ENCODE measurements around the gene WRAP53. TPM values are rescaled to one million over a fixed set of nuclear protein-coding genes. Genes with fewer than 3 reads are reported as not detected.

Gene WRAP53
- polyA plus RNA-seq, 1 donor: 13.1 TPM

DNA sequence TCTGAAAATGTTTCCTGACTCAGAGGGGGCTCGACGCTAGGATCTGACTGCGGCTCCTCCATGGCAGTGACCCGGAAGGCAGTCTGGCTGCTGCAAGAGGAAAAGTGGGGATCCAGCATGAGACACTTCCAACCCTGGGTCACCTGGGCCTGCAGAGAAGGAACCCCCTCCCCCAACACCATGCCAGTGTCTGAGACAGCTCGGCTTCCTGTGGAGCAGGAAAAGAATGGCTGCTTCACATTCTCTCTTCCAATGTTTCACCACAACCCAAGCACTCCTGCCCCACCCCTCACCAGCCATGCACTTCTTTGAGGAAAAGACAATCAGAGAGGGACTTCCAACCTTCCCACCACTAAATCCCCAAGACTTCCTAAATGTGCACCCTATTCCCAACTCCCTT lies 11.7 kb upstream of the WRAP53 start:
- DNase-seq: no peak

GRCh38 chr17:7677388-7678067 lies 10.7 kb upstream of the WRAP53 start:
- no peak for DNase-seq

DNA sequence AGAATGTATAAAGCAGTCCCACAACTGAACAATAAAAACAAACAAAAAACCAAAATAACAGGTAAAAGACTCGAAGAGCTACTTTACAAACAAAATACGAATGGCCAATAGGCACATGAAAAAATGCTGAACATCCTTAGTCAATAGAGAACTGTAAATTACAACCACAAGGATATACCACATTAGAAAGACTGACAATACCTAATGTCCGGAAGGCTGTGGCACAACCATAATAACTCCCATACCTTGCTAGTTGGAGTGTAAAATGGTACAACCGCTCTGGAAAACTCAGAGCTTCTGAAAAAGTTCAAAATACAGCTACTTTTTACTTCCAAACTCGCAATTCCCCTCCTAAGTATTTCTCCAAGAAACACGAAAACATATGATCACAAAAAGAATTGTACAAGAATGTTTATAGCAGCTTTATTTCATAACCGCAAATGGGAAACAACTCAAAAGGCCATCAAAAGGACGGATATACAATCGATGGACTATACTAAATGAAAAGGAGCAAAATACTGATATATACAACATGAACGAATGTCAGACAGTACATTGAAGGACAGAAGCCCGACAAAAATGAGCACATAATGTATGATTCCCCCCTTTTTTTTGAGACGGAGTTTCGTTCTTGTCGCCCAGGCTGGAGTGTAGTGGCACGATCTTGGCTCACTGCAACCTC lies 3.3 kb upstream of the WRAP53 start:
- no peak for DNase-seq

GRCh38 chr17:7685533-7686221 lies 2.6 kb upstream of the WRAP53 start:
- peak; percentile 95 for DNase-seq

DNA sequence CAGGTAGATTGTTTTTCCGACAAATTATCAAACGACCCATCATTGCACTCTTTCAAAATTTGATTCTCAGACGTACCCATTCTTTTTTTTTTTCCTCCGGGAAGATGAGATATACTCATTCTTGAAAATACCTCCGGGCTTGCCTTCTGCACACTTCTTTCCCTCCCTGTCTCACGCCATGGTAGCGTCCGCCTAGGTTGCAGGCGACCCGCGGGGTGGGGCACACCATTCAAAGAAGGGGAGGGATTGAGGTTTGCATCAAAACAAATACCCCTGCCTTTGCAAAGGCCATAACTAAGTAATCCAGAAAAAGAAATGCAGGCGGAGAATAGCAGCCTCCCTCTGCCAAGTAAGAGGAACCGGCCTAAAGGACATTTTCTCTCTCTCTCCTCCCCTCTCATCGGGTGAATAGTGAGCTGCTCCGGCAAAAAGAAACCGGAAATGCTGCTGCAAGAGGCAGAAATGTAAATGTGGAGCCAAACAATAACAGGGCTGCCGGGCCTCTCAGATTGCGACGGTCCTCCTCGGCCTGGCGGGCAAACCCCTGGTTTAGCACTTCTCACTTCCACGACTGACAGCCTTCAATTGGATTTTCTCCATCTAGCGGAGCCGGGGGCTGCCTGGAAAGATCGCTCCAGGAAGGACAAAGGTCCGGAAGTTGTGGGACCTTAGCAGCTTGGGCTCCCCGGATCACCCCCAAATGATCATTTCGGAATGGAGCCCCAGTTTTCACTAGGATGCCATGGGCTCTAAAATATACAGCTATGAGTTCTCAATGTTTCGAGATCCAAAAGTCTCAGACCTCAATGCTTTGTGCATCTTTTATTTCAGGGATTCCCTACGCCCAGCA lies 1.8 kb upstream of the WRAP53 start:
- DNase-seq: no peak

DNA sequence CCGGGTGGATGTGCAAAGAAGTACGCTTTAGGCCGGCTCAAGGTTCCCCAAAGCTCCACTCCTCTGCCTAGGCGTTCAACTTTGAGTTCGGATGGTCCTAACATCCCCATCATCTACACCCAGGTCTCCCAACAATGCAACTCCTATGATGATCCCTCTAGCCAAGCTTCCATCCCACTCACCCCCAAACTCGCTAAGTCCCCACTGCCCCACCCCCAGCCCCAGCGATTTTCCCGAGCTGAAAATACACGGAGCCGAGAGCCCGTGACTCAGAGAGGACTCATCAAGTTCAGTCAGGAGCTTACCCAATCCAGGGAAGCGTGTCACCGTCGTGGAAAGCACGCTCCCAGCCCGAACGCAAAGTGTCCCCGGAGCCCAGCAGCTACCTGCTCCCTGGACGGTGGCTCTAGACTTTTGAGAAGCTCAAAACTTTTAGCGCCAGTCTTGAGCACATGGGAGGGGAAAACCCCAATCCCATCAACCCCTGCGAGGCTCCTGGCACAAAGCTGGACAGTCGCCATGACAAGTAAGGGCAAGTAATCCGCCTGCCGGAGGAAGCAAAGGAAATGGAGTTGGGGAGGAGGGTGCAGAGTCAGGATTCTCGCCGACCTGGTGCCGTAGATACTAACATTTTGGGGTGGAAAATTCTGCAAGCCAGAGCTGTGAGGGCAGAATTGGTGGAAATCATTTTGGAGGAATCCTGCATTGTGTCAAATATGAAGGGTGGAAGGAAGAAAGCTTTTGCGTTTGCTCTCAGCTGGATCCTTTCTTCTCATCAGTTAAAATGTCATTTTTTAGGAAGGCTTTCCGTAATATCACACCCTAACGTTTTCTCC lies 987 bp upstream of the WRAP53 start, which contains the start of gene TP53:
Gene TP53 (minus strand): TSS at position 419 of the 836 bp plus-strand sequence. CDS start 10,896 bp downstream, outside the sequence.
- DNase-seq: peak; percentile 92

- DNase-seq: no peak
Measured at GRCh38 chr17:7688808-7689316, 585 bp downstream of the WRAP53 start.

- no peak for DNase-seq
Measured at GRCh38 chr17:7695586-7695985, 7.3 kb downstream of the WRAP53 start.

GRCh38 chr17:7697828-7698588 lies 9.7 kb downstream of the WRAP53 start:
- DNase-seq: no peak

GRCh38 chr17:7700510-7700909 lies 12.2 kb downstream of the WRAP53 start:
- no peak for DNase-seq

- no peak for DNase-seq
Measured at GRCh38 chr17:7701681-7702080, 13.4 kb downstream of the WRAP53 start.

DNA sequence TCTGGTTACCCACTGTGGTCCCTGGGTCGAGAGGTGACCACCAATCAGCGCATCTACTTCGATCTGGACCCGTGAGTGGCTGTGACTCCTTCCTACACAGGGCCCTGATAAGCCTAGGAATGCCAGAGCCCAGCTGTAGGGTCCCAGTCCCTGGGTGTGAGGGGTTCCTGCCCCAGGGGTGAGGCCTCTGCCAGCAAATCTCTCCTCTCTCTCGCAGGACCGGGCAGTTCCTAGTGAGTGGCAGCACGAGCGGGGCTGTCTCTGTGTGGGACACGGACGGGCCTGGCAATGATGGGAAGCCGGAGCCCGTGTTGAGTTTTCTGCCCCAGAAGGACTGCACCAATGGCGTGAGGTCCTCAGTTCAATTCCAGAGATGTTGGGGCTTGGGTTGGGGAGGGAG lies 14.5 kb downstream of the WRAP53 start:
- DNase-seq: no peak

GRCh38 chr17:7703584-7704479 lies 15.6 kb downstream of the WRAP53 start:
- peak; percentile 89 for DNase-seq

DNA sequence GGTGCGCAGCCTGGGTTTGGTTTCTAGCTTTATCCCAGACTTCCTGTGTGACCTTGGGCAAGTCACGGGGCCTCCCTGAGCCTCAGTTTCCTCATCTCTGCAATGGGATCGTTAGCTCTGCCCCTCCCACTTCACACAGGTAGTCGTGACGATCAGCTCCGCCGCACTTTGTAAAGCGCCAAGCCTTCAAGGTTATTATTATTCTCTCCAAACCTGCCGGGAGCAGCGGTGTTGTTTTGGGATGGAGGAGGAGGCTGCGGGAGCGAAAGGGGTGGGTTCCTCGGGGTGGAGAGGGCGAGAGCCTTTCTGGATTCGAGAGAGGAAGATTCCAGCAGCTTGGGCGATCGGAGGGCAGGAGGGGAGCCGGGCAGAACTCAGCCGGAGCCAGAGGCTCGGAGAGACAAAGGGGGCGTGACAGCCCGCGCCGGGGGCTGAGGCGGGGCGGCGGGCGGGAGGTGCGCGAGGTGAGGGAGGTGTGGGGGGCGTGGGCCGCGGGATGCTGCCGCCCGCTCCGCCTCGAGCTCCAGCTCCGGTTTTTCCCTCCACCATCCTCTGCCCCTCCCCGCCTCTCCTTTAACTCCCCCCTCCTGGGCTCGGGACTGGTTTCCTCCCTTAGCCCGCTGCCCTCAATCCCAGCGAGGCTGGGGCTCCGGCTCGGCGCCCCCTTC lies 16.5 kb downstream of the WRAP53 start, which contains the start of gene EFNB3:
Gene EFNB3 (plus strand): TSS at position 602 of the 668 bp plus-strand sequence. CDS start 397 bp downstream, outside the sequence.
- peak; percentile 70 for DNase-seq

GRCh38 chr17:7705269-7706255 lies 17.3 kb downstream of the WRAP53 start:
- DNase-seq: peak; percentile 18

DNA sequence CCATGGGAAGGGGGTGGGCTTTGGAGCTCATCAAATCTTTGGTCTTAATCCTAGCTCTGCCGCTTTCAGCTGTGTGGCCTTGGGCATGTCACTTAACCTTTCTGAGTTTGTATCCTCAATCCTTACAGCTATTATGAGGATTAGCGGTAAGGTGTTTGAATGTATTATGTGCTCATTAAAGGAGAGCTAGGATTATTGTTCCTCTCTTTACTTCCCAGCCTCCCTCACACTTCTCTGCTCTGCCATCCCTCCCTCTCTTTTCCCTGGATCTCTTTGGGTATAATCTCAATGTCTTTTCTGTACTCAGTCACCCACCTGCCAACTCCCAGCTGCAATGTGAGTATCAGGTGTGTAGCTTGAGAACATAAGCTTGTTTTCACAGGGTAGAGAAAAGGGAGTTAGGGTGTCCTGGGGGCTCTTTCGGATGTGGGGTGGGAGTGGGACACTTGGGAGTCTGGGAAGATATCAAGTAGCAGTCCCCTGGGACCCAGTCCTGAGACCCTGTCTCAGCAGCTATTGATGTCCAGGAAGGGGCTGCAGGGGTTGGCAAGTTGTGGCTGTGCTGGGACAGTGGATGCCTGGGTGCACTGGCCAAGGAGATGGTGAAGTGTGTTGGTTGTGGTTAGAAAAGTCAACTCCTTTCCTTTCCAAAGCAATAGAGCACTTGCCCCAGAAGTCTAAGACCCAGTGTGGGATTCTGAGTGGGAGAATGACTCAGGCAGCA lies 18.5 kb downstream of the WRAP53 start:
- no peak for DNase-seq

Measured in left kidney (tissue), 2 donors.